Type B pancreatic cell (in vitro differentiated cells): ENCODE results near the gene PPFIA1. TPM values are rescaled to one million over a fixed set of nuclear protein-coding genes. Genes with fewer than 3 reads are reported as not detected.

Experiments
- DNase-seq: peaks from one replicate; pipeline ENCODE4 v3.0.0; 2021; ENCODE audit warnings: mixed read lengths; ENCODE audit not compliant: unreplicated experiment; ENCODE audit errors: extremely low spot score
- H3K27ac Mint-ChIP-seq: 2 replicates; pipeline ENCODE4 v1.8.0; 2021; ENCODE audit warnings: mild to moderate bottlenecking, mixed read lengths
- H3K27me3 Mint-ChIP-seq: 2 replicates; pipeline ENCODE4 v1.8.0; 2021; ENCODE audit warnings: mixed read lengths
- H3K36me3 Mint-ChIP-seq: 2 replicates; pipeline ENCODE4 v1.8.0; 2021; ENCODE audit warnings: mixed read lengths
- H3K4me1 Mint-ChIP-seq: one replicate; pipeline ENCODE4 v1.8.0; 2021; ENCODE audit warnings: mixed read lengths; ENCODE audit not compliant: unreplicated experiment
- H3K4me3 Mint-ChIP-seq: 2 replicates; pipeline ENCODE4 v1.8.0; 2021; ENCODE audit warnings: mild to moderate bottlenecking, mixed read lengths
- H3K9me3 Mint-ChIP-seq: 2 replicates; pipeline ENCODE4 v1.8.0; 2021; ENCODE audit warnings: mixed read lengths
- CTCF ChIP-seq: fragments of 200-600 bp; sonication (generic); conservative IDR thresholded peaks from 2 replicates; pipeline ENCODE4 v1.5.0; 2021; ENCODE audit warnings: antibody characterized with exemption, mild to moderate bottlenecking
- long read RNA-seq: library from polyadenylated mRNA; unstranded; transcript quantifications from one replicate; pipeline ENCODE4 v2.0.0, GENCODE V29; 2020
- total RNA-seq: library from RNA; stranded (reverse); gene quantifications from 2 replicates; pipeline ENCODE4 v1.2.1, GENCODE V29; 2021; ENCODE audit warnings: low replicate concordance

PPFIA1 gene
- total RNA-seq: 47.8 and 57.0 TPM in 2 replicates
- long read RNA-seq, partial matches to known transcripts: 15 of 21 reads
- long read RNA-seq, other reads (novel, unspliced or antisense): 5 of 21 reads

- peak within 1 kb of the TSS; percentile 95 for H3K4me3 Mint-ChIP-seq
- TF ChIP-seq CTCF: no peak
- peaks cover 31% of the 10 kb centered on the region for H3K27me3 Mint-ChIP-seq
- peaks cover 10% of the 10 kb centered on the region for H3K36me3 Mint-ChIP-seq
- H3K27ac Mint-ChIP-seq: peak within 1 kb of the TSS; percentile 93
- DNase-seq: peak; percentile 95
- no peaks in the 10 kb centered on the region for H3K9me3 Mint-ChIP-seq
- peaks cover 30% of the 10 kb centered on the region for H3K4me1 Mint-ChIP-seq
Measured at GRCh38 chr11:70270104-70270876, at the start of gene PPFIA1. Gene PPFIA1 (plus strand): TSS chr11:70270690. CDS start chr11:70272173, 1,483 bp downstream.

- H3K27ac Mint-ChIP-seq: no peak overlapping the region
- H3K9me3 Mint-ChIP-seq: no peaks in the 10 kb centered on the region
- no peaks in the 10 kb centered on the region for H3K4me1 Mint-ChIP-seq
- H3K36me3 Mint-ChIP-seq: no peaks in the 10 kb centered on the region
- no peak overlapping the region for H3K4me3 Mint-ChIP-seq
- TF ChIP-seq CTCF: no peak
- peaks cover 32% of the 10 kb centered on the region for H3K27me3 Mint-ChIP-seq
- DNase-seq: no peak
Measured at GRCh38 chr11:70220920-70221319, 49.6 kb upstream of the PPFIA1 start.

GRCh38 chr11:70225681-70226177 lies 44.8 kb upstream of the PPFIA1 start:
- H3K27ac Mint-ChIP-seq: no peak overlapping the region
- TF ChIP-seq CTCF: no peak
- no peak for DNase-seq
- H3K9me3 Mint-ChIP-seq: no peaks in the 10 kb centered on the region
- no peaks in the 10 kb centered on the region for H3K36me3 Mint-ChIP-seq
- no peaks in the 10 kb centered on the region for H3K4me1 Mint-ChIP-seq
- H3K27me3 Mint-ChIP-seq: peaks cover 7% of the 10 kb centered on the region
- H3K4me3 Mint-ChIP-seq: no peak overlapping the region

- TF ChIP-seq CTCF: no peak
- H3K27me3 Mint-ChIP-seq: peaks cover 7% of the 10 kb centered on the region
- H3K9me3 Mint-ChIP-seq: no peaks in the 10 kb centered on the region
- no peaks in the 10 kb centered on the region for H3K36me3 Mint-ChIP-seq
- DNase-seq: no peak
- no peak overlapping the region for H3K27ac Mint-ChIP-seq
- H3K4me3 Mint-ChIP-seq: no peak overlapping the region
- no peaks in the 10 kb centered on the region for H3K4me1 Mint-ChIP-seq
Measured at GRCh38 chr11:70226183-70226582, 44.3 kb upstream of the PPFIA1 start.

- H3K36me3 Mint-ChIP-seq: no peaks in the 10 kb centered on the region
- H3K4me3 Mint-ChIP-seq: no peak overlapping the region
- peaks cover 7% of the 10 kb centered on the region for H3K27me3 Mint-ChIP-seq
- peak; percentile 37 for TF ChIP-seq CTCF
- no peak for DNase-seq
- no peaks in the 10 kb centered on the region for H3K4me1 Mint-ChIP-seq
- H3K27ac Mint-ChIP-seq: no peak overlapping the region
- H3K9me3 Mint-ChIP-seq: no peaks in the 10 kb centered on the region
Measured at GRCh38 chr11:70226967-70227366, 43.5 kb upstream of the PPFIA1 start.
